ENCODE data around the gene KIAA1217. TPM values are rescaled to one million over a fixed set of nuclear protein-coding genes. Genes with fewer than 3 reads are reported as not detected.

Gene KIAA1217
- total RNA-seq, 1 experiment from 2014 or later: 76.2 TPM

DNA sequence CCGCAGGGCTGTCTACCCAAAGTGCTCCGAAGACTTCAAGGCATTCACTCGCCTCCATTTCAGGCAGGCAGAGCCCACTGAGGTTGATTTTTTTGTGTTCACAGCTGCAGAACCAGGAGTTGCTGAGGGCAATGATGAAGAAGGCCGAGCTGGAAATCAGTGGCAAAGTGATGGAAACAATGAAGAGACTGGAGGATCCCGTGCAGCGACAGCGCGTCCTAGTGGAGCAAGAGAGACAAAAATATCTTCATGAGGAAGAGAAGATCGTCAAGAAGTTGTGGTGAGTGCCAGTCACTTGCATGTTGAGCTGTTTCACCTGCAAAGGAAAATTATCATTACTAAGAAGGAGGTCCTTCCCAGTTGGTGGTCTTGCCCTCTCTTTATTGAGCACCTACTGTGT lies 304.2 kb downstream of the KIAA1217 start:
- CTCF ChIA-PET: interaction anchor here (1.1 to 1.6 kb wide), 2 partner anchors 12 to 123 kb away, joined by 3 read pairs; no protein-coding TSS in a partner anchor
- POLR2A ChIA-PET (ENCODE audit: low non-redundant PET): no interaction called here
- peak; percentile 83 for TF ChIP-seq CTCF (conservative IDR thresholded peaks at IDR 0.05; ENCODE audit: low read depth, low read length)
- no peak for TF ChIP-seq EZH2 (IDR thresholded peaks at IDR 0.05; ENCODE audit: borderline replicate concordance, low read depth, low read length, poor library complexity, severe bottlenecking)
- Histone ChIP-seq H3K27ac (ENCODE audit: low read depth, low read length, poor library complexity, severe bottlenecking) (peak overlapping the region; percentile 55), H3K9me3 (ENCODE audit: low read depth, low read length, poor library complexity, severe bottlenecking) (no peaks in the 10 kb centered on the region), H3K4me1 (ENCODE audit: insufficient read depth, low read length, poor library complexity, severe bottlenecking) (peaks cover 36% of the 10 kb centered on the region), H3K36me3 (ENCODE audit: insufficient read depth, low read length, poor library complexity, severe bottlenecking) (peaks cover 37% of the 10 kb centered on the region), H3K27me3 (replicated peaks; ENCODE audit: insufficient read depth, low read depth, low read length, poor library complexity) (no peaks in the 10 kb centered on the region), H3K4me3 (ENCODE audit: low read depth, low read length, poor library complexity, severe bottlenecking) (no peak overlapping the region)
- BruUV-seq (replicated peaks): no TSS peak
- DNase-seq (ENCODE audit: low spot score): peak; percentile 91
- intact Hi-C loops (cut with micrococcal nuclease; ENCODE audit: unreplicated experiment): loop anchor here (1.0 to 10.0 kb wide), 3 partner anchors 122 to 1068 kb away; no protein-coding TSS in a partner anchor

GRCh38 chr10:24515481-24515880 lies 306.5 kb downstream of the KIAA1217 start:
- peaks cover 53% of the 10 kb centered on the region for H3K4me1 ChIP-seq (ENCODE audit: insufficient read depth, low read length, poor library complexity, severe bottlenecking)
- ChIA-PET CTCF (no interaction called here), POLR2A (ENCODE audit: low non-redundant PET) (no interaction called here)
- no peak for DNase-seq (ENCODE audit: low spot score)
- peak overlapping the region; percentile 63 for H3K27ac ChIP-seq (ENCODE audit: low read depth, low read length, poor library complexity, severe bottlenecking)
- no peaks in the 10 kb centered on the region for H3K27me3 ChIP-seq (replicated peaks; ENCODE audit: insufficient read depth, low read depth, low read length, poor library complexity)
- peaks cover 37% of the 10 kb centered on the region for H3K36me3 ChIP-seq (ENCODE audit: insufficient read depth, low read length, poor library complexity, severe bottlenecking)
- H3K9me3 ChIP-seq (ENCODE audit: low read depth, low read length, poor library complexity, severe bottlenecking): no peaks in the 10 kb centered on the region
- BruUV-seq (replicated peaks): no TSS peak
- no peak overlapping the region for H3K4me3 ChIP-seq (ENCODE audit: low read depth, low read length, poor library complexity, severe bottlenecking)
- intact Hi-C loops (cut with micrococcal nuclease; ENCODE audit: unreplicated experiment): loop anchor here (5.0 to 10.0 kb wide), 5 partner anchors 308 to 1203 kb away; partner anchors contain the start of gene KIAA1217
- no peak for TF ChIP-seq EZH2 (IDR thresholded peaks at IDR 0.05; ENCODE audit: borderline replicate concordance, low read depth, low read length, poor library complexity, severe bottlenecking)
- no peak for TF ChIP-seq CTCF (conservative IDR thresholded peaks at IDR 0.05; ENCODE audit: low read depth, low read length)

DNA sequence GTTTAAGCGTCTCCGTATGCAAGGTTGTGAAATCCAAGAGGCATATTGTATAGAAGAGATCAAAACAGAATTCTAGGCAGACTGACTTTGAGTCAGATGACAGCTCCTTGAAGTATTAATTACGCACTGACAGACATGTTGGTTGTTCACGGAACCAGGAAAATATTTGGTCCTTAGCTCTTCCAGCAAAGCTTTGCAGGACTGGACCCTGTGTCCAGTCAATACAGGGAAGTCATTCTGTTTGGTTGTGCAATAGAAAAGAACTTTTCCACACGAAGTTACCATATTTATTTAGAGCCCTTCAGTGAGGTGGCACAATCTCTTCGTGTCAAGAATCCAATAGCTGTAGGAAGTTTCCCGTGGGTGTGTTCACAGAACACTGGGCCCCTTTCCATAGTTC lies 309.5 kb downstream of the KIAA1217 start:
- ChIA-PET CTCF (interaction anchor here (0.6 to 1.4 kb wide), 2 partner anchors 135 to 319 kb away, joined by 3 to 4 read pairs; no protein-coding TSS in a partner anchor), POLR2A (ENCODE audit: low non-redundant PET) (no interaction called here)
- Histone ChIP-seq H3K36me3 (ENCODE audit: insufficient read depth, low read length, poor library complexity, severe bottlenecking) (peaks cover 57% of the 10 kb centered on the region), H3K9me3 (ENCODE audit: low read depth, low read length, poor library complexity, severe bottlenecking) (no peaks in the 10 kb centered on the region), H3K27me3 (replicated peaks; ENCODE audit: insufficient read depth, low read depth, low read length, poor library complexity) (no peaks in the 10 kb centered on the region), H3K4me3 (ENCODE audit: low read depth, low read length, poor library complexity, severe bottlenecking) (no peak overlapping the region), H3K4me1 (ENCODE audit: insufficient read depth, low read length, poor library complexity, severe bottlenecking) (peaks cover 47% of the 10 kb centered on the region), H3K27ac (ENCODE audit: low read depth, low read length, poor library complexity, severe bottlenecking) (peak overlapping the region; percentile 71)
- TF ChIP-seq EZH2 (IDR thresholded peaks at IDR 0.05; ENCODE audit: borderline replicate concordance, low read depth, low read length, poor library complexity, severe bottlenecking) (no peak), CTCF (conservative IDR thresholded peaks at IDR 0.05; ENCODE audit: low read depth, low read length) (no peak)
- intact Hi-C loops (cut with micrococcal nuclease; ENCODE audit: unreplicated experiment): loop anchor here (2.0 to 10.0 kb wide), 6 partner anchors 311 to 1206 kb away; partner anchors contain the start of gene KIAA1217
- no peak for DNase-seq (ENCODE audit: low spot score)
- TSS peak; percentile 82 for BruUV-seq (replicated peaks)
